GM18873 (cell line): Measurements from ENCODE around the gene PRRG3.

Experiments
- ATAC-seq: cut with Tn5 transposase; IDR thresholded peaks from one replicate; pipeline ENCODE4 v1.9.1; 2021; ENCODE audit warnings: mild to moderate bottlenecking, moderate library complexity, moderate number of reproducible peaks; ENCODE audit not compliant: unreplicated experiment, low FRiP score

Gene PRRG3

GRCh38 chrX:151704041-151704663, 8.9 kb downstream of the PRRG3 start:
- no peak for ATAC-seq

GRCh38 chrX:151708821-151709220, 13.6 kb downstream of the PRRG3 start:
- ATAC-seq, result no peak

DNA sequence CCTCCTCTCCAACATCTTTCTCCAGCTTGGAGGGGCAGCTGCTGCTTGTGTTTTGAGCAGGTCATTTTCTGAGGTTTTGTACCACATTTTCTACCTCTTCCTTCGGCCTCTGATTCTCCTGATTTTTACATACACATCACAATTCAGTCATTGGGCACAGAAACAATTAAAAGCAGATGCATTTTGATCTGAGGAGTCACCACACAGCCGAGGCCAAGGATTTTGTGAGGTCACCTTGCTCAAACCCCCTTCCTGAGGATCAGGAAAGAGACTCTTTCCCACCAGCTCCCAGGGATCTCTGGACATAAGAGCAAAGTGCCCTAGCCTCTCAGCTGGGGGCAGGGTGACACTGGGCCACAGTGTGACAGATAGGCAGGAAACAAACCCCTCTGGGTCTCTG, 15.2 kb downstream of the PRRG3 start:
- ATAC-seq, result no peak

DNA sequence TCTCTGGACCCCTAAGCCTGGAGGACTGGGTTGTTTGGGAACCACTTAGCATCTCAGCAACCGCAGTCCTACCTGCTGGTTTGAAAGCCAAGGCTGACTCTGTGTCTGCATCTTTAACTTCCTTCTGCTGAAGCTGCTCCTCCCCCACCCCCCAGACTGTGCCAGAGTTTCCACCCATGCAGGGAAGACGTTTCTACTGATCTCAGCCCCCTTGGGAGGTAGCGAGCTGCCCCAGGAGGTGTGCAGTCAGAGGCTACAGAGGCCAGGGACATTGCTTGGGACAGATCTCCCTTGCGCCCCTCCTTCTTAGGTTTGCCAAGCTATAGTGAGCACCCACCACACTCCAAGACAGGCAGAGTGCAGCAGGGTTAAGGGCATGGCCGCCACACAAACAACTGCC, 15.9 kb downstream of the PRRG3 start:
- no peak for ATAC-seq

GRCh38 chrX:151711787-151712186, 16.5 kb downstream of the PRRG3 start:
- no peak for ATAC-seq

- no peak for ATAC-seq
These were observed 17.0 kb downstream of the PRRG3 start for GRCh38 chrX:151712253-151712652.

DNA sequence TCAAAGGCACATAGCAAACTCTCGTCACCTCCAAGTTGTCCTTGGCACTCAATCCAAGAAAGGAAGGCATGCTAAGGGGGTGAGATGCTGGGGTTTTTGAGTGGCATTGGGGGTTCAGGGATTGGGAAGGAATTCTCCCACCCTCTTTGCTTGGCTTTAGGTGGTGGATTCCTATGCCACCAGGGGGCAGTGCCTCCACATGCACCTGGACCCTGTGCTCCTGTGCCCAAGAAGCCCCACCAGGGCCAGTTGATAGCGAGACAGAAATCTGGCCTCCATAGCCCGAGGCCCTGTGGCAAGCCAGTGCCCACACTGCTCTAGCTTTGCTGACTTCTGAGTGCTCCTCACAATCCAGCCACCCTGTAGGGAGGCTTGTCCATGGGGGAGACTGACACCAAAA, 18.6 kb downstream of the PRRG3 start:
- no peak for ATAC-seq

DNA sequence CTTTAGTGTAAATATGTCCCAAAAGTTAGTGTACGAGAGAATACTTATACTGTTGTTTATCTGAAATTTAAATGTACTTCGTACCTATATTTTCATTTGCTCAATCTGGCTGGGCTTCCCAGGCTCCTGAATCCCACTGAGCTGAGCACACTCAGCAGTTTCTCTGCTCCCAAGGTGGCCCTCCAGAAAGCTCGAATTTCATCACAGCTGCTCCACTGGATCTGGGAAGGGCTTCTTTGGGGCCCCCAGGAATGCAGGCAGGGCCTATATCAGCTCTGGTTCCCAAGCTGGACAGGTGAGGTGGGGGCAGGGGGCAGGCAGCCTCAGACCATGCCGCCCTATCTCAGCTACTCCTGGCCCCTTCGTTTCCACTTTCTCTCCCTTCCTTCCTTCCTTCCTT, 19.1 kb downstream of the PRRG3 start:
- ATAC-seq, result no peak

GRCh38 chrX:151715752-151716151, 20.5 kb downstream of the PRRG3 start, which contains the start of gene FATE1:
Gene FATE1, plus strand, starts transcription at chrX:151716035. Its CDS starts 85 bp downstream, at chrX:151716120.
- no peak for ATAC-seq

GRCh38 chrX:151722241-151722846, 27.1 kb downstream of the PRRG3 start:
- no peak for ATAC-seq

- ATAC-seq, result no peak
These were observed 28.0 kb downstream of the PRRG3 start for GRCh38 chrX:151723156-151723760.

GRCh38 chrX:151724563-151725337, 29.5 kb downstream of the PRRG3 start:
- ATAC-seq, result no peak

DNA sequence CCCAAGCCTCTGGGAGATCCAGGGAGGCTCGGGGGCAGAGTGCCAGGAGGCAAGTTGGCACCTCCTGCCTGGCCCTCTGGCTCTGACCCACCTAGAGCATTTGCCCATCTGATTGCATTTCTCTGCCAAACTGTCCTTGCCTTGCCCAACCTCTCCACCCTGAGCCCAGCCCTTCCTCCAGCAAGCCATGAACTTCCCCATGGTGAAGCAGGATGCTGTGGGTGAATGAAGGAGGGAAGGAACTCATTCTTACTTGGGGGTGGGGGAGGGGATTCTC, 30.0 kb downstream of the PRRG3 start:
- no peak for ATAC-seq

GRCh38 chrX:151726751-151727150, 31.5 kb downstream of the PRRG3 start:
- no peak for ATAC-seq

DNA sequence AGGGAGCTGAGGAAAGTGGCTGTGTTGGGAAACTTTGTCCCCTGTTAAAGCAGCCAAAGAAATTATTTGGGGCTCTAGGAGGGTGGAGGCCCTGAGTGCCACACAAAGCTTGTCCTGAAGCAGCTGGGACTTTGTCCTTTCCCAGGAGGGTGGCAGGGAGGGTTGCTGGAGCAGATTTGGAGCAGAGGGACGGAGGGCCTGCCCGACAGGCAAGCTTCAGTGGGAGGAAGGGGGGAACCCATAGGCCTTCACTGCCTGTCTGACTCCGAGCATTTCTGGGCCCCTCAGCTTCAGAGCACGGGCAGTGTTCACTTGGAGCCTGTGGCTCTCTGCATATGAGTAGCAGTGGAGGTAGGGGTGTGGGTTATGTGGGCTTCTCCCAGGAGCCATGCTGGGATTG, 32.1 kb downstream of the PRRG3 start:
- no peak for ATAC-seq

DNA sequence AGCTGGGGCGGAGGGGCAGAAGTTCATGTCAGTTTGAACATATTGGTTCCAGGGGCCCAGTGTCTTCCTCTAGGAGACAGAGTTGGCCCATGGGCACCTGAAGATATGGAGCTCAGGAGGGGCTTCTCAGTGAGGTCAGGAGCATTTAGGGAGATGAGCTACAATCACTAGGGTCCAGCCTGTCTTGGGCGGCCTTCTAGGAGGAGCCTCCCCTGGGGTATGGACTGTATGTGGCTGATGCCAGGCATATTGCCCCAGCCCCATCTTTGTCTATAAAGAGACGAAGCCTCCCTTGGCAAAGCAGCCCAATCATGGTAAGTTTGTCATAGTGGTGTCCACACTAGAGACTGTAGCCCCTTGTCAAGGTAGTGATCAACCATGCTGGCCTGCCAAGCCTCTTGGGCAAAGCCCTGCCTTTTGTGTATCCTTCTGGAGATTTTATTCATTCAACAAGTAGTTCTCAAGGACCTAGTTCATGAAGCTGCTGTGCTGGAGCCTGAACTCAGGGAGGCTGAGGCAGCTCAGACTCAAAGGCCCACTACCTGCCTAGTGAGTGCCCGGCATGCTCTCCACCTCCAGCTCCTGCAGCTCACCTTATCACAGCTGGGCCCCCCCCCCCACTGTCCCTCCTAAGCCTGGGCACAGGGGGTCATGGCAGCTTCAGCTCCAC, 33.9 kb downstream of the PRRG3 start:
- no peak for ATAC-seq

GRCh38 chrX:151734446-151734845, 39.2 kb downstream of the PRRG3 start, which contains the start of gene CNGA2:
Gene CNGA2, plus strand, starts transcription at chrX:151734746. Its CDS starts 3,738 bp downstream, at chrX:151738484.
- ATAC-seq, result no peak

DNA sequence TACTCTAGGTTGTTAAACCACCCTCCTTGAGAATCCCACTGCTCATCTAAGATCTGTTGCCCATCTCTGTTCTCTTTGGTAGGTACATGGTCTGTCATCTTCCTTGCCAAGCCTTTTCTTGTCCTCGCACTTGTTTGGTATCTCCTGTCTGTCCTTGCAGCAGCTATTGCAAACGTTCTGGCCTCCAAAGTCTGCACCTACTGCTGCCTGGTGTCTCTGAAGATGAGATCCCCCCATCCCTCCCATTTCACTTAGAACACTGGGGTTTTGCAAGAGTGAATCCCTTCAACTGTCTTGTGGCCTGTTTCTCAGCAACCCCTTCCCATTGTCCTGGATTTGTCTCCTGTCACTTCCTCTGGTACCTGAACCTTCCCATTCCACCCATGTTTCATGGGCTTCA, 40.0 kb downstream of the PRRG3 start:
- ATAC-seq, result no peak

- no peak for ATAC-seq
These were observed 41.4 kb downstream of the PRRG3 start for GRCh38 chrX:151736685-151737084.

- no peak for ATAC-seq
These were observed 42.2 kb downstream of the PRRG3 start for GRCh38 chrX:151737494-151737893.

DNA sequence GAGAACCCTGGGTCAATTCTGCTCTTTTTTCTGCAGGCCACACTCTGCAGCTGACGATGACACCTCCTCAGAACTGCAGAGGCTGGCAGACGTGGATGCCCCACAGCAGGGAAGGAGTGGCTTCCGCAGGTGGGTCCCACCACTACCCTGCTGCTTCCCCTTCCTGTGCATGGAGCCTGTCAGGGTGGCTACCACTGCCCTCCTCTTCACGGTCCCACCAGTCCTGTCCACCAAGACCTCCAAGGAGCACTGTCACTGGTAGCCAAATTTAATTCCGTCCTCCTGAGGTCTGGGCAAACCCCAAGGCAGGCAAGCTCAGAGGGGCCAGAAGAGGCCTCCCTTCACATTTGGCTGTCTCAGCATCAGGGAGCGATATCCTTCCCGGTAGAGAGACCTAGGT, 43.5 kb downstream of the PRRG3 start:
- ATAC-seq, result no peak
